T follicular helper cell (primary cell): ENCODE measurements around the gene DUSP9.

Experiments used
- DNase-seq: peaks from one replicate; pipeline ENCODE4 v3.0.0-alpha.2; 2020; ENCODE audit warnings: low read depth

DUSP9 gene

GRCh38 chrX:153622661-153623309 is 24.2 kb upstream of the DUSP9 start:
- no peak for DNase-seq

- no peak for DNase-seq
Observed at GRCh38 chrX:153623310-153624029, 23.5 kb upstream of the DUSP9 start.

- DNase-seq = no peak
Observed at GRCh38 chrX:153624196-153625091, 22.6 kb upstream of the DUSP9 start.

- no peak for DNase-seq
Observed at GRCh38 chrX:153625271-153626024, 21.6 kb upstream of the DUSP9 start.

- DNase-seq = no peak
Observed at GRCh38 chrX:153626025-153626633, 20.9 kb upstream of the DUSP9 start.

GRCh38 chrX:153626863-153627674 is 19.9 kb upstream of the DUSP9 start:
- DNase-seq = no peak

GRCh38 chrX:153627675-153628111 is 19.3 kb upstream of the DUSP9 start:
- no peak for DNase-seq

GRCh38 chrX:153628129-153628528 is 18.9 kb upstream of the DUSP9 start:
- no peak for DNase-seq

- no peak for DNase-seq
Observed at GRCh38 chrX:153628665-153629064, 18.3 kb upstream of the DUSP9 start.

- DNase-seq = no peak
Observed at GRCh38 chrX:153631346-153631745, 15.7 kb upstream of the DUSP9 start.

- no peak for DNase-seq
Observed at GRCh38 chrX:153631907-153632594, 15.0 kb upstream of the DUSP9 start.

GRCh38 chrX:153632595-153632946 is 14.4 kb upstream of the DUSP9 start:
- no peak for DNase-seq

GRCh38 chrX:153633048-153633447 is 14.0 kb upstream of the DUSP9 start:
- no peak for DNase-seq

GRCh38 chrX:153633607-153634180 is 13.3 kb upstream of the DUSP9 start:
- DNase-seq = no peak

- DNase-seq = no peak
Observed at GRCh38 chrX:153634236-153634635, 12.8 kb upstream of the DUSP9 start.

GRCh38 chrX:153634832-153635231 is 12.2 kb upstream of the DUSP9 start:
- DNase-seq = no peak

- no peak for DNase-seq
Observed at GRCh38 chrX:153635388-153635787, 11.6 kb upstream of the DUSP9 start.

- no peak for DNase-seq
Observed at GRCh38 chrX:153635788-153636668, 11.0 kb upstream of the DUSP9 start.

- DNase-seq = no peak
Observed at GRCh38 chrX:153636716-153637115, 10.3 kb upstream of the DUSP9 start.
